Liver (tissue), 9 donors: ENCODE measurements around the gene DPM2. TPM values are rescaled to one million over a fixed set of nuclear protein-coding genes. Genes with fewer than 3 reads are reported as not detected.

Source experiments
- DNase-seq: peaks from one replicate; pipeline ENCODE4 v3.0.0-alpha.2; 2017; ENCODE audit warnings: low spot score
- H3K27ac ChIP-seq, 2 donors: one replicate each; pipeline ENCODE4 v1.7.0; 2013; ENCODE audit warnings: inconsistent platforms in 2 of 2, low read length in 2 of 2, control low read depth in 1 of 2, low read depth in 1 of 2, mild to moderate bottlenecking in 1 of 2
- H3K27me3 ChIP-seq, 4 donors: one replicate each; pipeline versions ENCODE4 v1.6.1 to v1.7.0; 2013; ENCODE audit warnings: low read length in 3 of 4, inconsistent platforms in 1 of 4, mild to moderate bottlenecking in 1 of 4, moderate library complexity in 1 of 4; ENCODE audit not compliant: control insufficient read depth in 4 of 4, insufficient read depth in 4 of 4
- H3K36me3 ChIP-seq, 4 donors: one replicate each; pipeline versions ENCODE4 v1.6.1 to v1.7.0; 2013; ENCODE audit warnings: low read length in 3 of 4, mild to moderate bottlenecking in 3 of 4, low read depth in 1 of 4, moderate library complexity in 1 of 4; ENCODE audit not compliant: control insufficient read depth in 4 of 4, insufficient read depth in 3 of 4
- H3K4me1 ChIP-seq, 4 donors: one replicate each; pipeline versions ENCODE4 v1.6.1 to v1.7.0; 2013; ENCODE audit warnings: low read length in 3 of 4, mild to moderate bottlenecking in 3 of 4, moderate library complexity in 1 of 4; ENCODE audit not compliant: control insufficient read depth in 4 of 4, insufficient read depth in 4 of 4
- H3K4me3 ChIP-seq, 3 donors: one replicate each; pipeline versions ENCODE4 v1.6.1 to v1.7.0; 2013; ENCODE audit warnings: low read length in 3 of 3, control low read depth in 1 of 3, low read depth in 1 of 3, mild to moderate bottlenecking in 1 of 3
- H3K9ac ChIP-seq, 2 donors: one replicate each; pipeline ENCODE4 v1.7.0; 2013; ENCODE audit warnings: low read length in 2 of 2, mild to moderate bottlenecking in 2 of 2, moderate library complexity in 2 of 2, control low read depth in 1 of 2, low read depth in 1 of 2
- H3K9me3 ChIP-seq, 4 donors: one replicate each; pipeline versions ENCODE4 v1.6.1 to v1.7.0; 2013; ENCODE audit warnings: low read length in 3 of 4; ENCODE audit not compliant: control insufficient read depth in 4 of 4
- ATF3 ChIP-seq: IDR thresholded peaks from 2 replicates; pipeline ENCODE4 v1.6.1; 2016; ENCODE audit warnings: antibody characterized with exemption
- CTCF ChIP-seq: fragments of 150-350 bp; IDR thresholded peaks from 2 replicates; pipeline ENCODE4 v1.5.1; 2017; ENCODE audit warnings: improper control_type of control experiment, low read depth, low read length; ENCODE audit not compliant: missing input control
- FOXA2 ChIP-seq: IDR thresholded peaks from 2 replicates; pipeline ENCODE4 v1.6.1; 2016; ENCODE audit warnings: antibody characterized with exemption
- GABPA ChIP-seq, 2 donors: IDR thresholded peaks in 1 of 2; conservative IDR thresholded peaks in 1 of 2; 2 replicates each; pipeline ENCODE4 v1.6.1; 2016; ENCODE audit warnings: antibody characterized with exemption in 2 of 2, mild to moderate bottlenecking in 1 of 2, moderate library complexity in 1 of 2
- HNF4A ChIP-seq, 2 donors: conservative IDR thresholded peaks; 2 replicates each; pipeline ENCODE4 v1.6.1; 2016; ENCODE audit warnings: antibody characterized with exemption in 2 of 2, mild to moderate bottlenecking in 2 of 2
- JUND ChIP-seq, 2 donors: IDR thresholded peaks; 2 replicates each; pipeline ENCODE4 v1.6.1; 2016; ENCODE audit warnings: antibody characterized with exemption in 2 of 2
- MAX ChIP-seq: IDR thresholded peaks from 2 replicates; pipeline ENCODE4 v1.6.1; 2016; ENCODE audit warnings: antibody characterized with exemption
- REST ChIP-seq: IDR thresholded peaks from 2 replicates; pipeline ENCODE4 v1.6.1; 2016; ENCODE audit warnings: antibody characterized with exemption, mild to moderate bottlenecking
- RXRA ChIP-seq, 2 donors: IDR thresholded peaks; 2 replicates each; pipeline ENCODE4 v1.6.1; 2017 to 2018; ENCODE audit warnings: antibody characterized with exemption in 2 of 2, mild to moderate bottlenecking in 1 of 2
- SP1 ChIP-seq: IDR thresholded peaks from 2 replicates; pipeline ENCODE4 v1.6.1; 2018; ENCODE audit warnings: antibody characterized with exemption, mild to moderate bottlenecking
- YY1 ChIP-seq: IDR thresholded peaks from 2 replicates; pipeline ENCODE4 v1.6.1; 2016; ENCODE audit warnings: antibody characterized with exemption, mild to moderate bottlenecking
- ZBTB33 ChIP-seq: IDR thresholded peaks from 2 replicates; pipeline ENCODE4 v1.6.1; 2016; ENCODE audit warnings: antibody characterized with exemption
- WGBS: extraction: QIAGEN DNeasy Blood & Tissue Kit; methylation state at CpG from one replicate; pipeline ENCODE4 v1.1.7; 2013; 5-methylcytosine and 5-hydroxymethylcytosine counted together
- polyA plus RNA-seq, 2 donors: library from polyadenylated mRNA; stranded (reverse) in 1 of 2; unstranded in 1 of 2; fragments of 200-250 nt in 1 of 2; fragments of >200 nt in 1 of 2; fragmentation: Nextera tagmentation in 1 of 2; extraction: Ambion mirVana in 1 of 2; gene quantifications; one replicate each; pipeline versions ENCODE4 v1.2.1 to v1.2.3, GENCODE V29; 2013 to 2015
- total RNA-seq, 2 donors: library from RNA; depleted of rRNA; stranded (reverse); fragments of >200 nt; gene quantifications; one replicate each; pipeline ENCODE4 v1.2.3, GENCODE V29; 2014
- donor health status: healthy.
- donor health status: healthy.
- donor health status: healthy.
- donor health status: healthy.
- donor health status: healthy.

The DPM2 gene
- total and polyA plus RNA-seq, 4 donors = 9.3 to 25.0 (median 22.0) TPM

GRCh38 chr9:127917603-127918002, 20.1 kb downstream of the DPM2 start:
- Histone ChIP-seq H3K27ac (no peak overlapping the region), H3K4me3 (no peak overlapping the region), H3K36me3 (no peaks in the 10 kb centered on the region), H3K9me3 (no peaks in the 10 kb centered on the region), H3K9ac (no peak overlapping the region), H3K4me1 (peaks cover 7 to 37% (median 20%) of the 10 kb centered on the region in 4 donors), H3K27me3 (no peaks in the 10 kb centered on the region)
- WGBS = 74% methylated on average over 6 of the region's 6 CpGs
- TF ChIP-seq MAX (no peak), ATF3 (no peak), ZBTB33 (no peak), CTCF (no peak), FOXA2 (no peak)
- DNase-seq = no peak

- Histone ChIP-seq H3K9ac (peak within 1 kb of the TSS in 1 of 2 donors; percentile 28), H3K27me3 (no peaks in the 10 kb centered on the region), H3K9me3 (no peaks in the 10 kb centered on the region), H3K36me3 (no peaks in the 10 kb centered on the region), H3K4me3 (peak within 1 kb of the TSS; percentile 25 to 69 (median 61)), H3K27ac (peak within 1 kb of the TSS in 1 of 2 donors; percentile 13), H3K4me1 (peaks cover 7 to 36% (median 19%) of the 10 kb centered on the region in 4 donors)
- TF ChIP-seq GABPA (IDR thresholded peaks at IDR 0.05 in 1 of 2, conservative IDR thresholded peaks at IDR 0.05 in 1 of 2) = no peak
- TF ChIP-seq SP1 = peak; percentile 16
- peak; percentile 100 for DNase-seq
- WGBS = 4% methylated on average over 71 of the region's 71 CpGs
These were observed 20.7 kb downstream of the DPM2 start, which contains the start of gene ST6GALNAC4 for GRCh38 chr9:127916720-127917581. TSS of gene ST6GALNAC4 (minus strand) at chr9:127917041. CDS start at chr9:127916419, 622 bp downstream.

GRCh38 chr9:127915801-127916719, 21.6 kb downstream of the DPM2 start:
- no peaks in the 10 kb centered on the region for H3K36me3 ChIP-seq
- peaks cover 7 to 28% (median 14%) of the 10 kb centered on the region in 4 donors for H3K4me1 ChIP-seq
- no peak for DNase-seq

More at GRCh38 chr9:127915801-127916719, 21.6 kb downstream of the DPM2 start:
- peak overlapping the region; percentile 25 to 69 (median 61) for H3K4me3 ChIP-seq
- WGBS = 54% methylated on average over 27 of the region's 27 CpGs
- no peaks in the 10 kb centered on the region for H3K27me3 ChIP-seq
- peak overlapping the region in 1 of 2 donors; percentile 28 for H3K9ac ChIP-seq
- TF ChIP-seq REST = no peak
- TF ChIP-seq YY1 = no peak
- TF ChIP-seq SP1 = no peak
- no peak for TF ChIP-seq RXRA (IDR thresholded peaks at IDR 0.05)
- TF ChIP-seq JUND (IDR thresholded peaks at IDR 0.05) = no peak
- TF ChIP-seq GABPA (IDR thresholded peaks at IDR 0.05 in 1 of 2, conservative IDR thresholded peaks at IDR 0.05 in 1 of 2) = no peak
- peak; percentile 6 to 23 for TF ChIP-seq HNF4A (conservative IDR thresholded peaks at IDR 0.05)
- TF ChIP-seq ZBTB33 = no peak
- H3K9me3 ChIP-seq = no peaks in the 10 kb centered on the region
- peak overlapping the region in 1 of 2 donors; percentile 13 for H3K27ac ChIP-seq
